B cell (primary cell): ENCODE results near the gene MPL. TPM values are rescaled to one million over a fixed set of nuclear protein-coding genes. Genes with fewer than 3 reads are reported as not detected.

Source experiments
- ATAC-seq: fragments of 200-7000 bp; cut with Tn5 transposase; one replicate; pipeline ENCODE4 v1.10.0; 2021; ENCODE audit warnings: low read depth, mild to moderate bottlenecking, moderate number of reproducible peaks, moderate library complexity
- CTCF ChIA-PET: fragments of 350-600 bp; sonication (Branson Sonifier 250); formaldehyde crosslinking; loops from one replicate; lab custom pipeline; 2021; ENCODE audit warnings: antibody characterized with exemption, inconsistent platforms; lab: Charles Lee
- POLR2A ChIA-PET: fragments of 350-600 bp; sonication (Branson Sonifier 250); formaldehyde crosslinking; loops from one replicate; lab custom pipeline; 2021; ENCODE audit warnings: antibody characterized with exemption; lab: Charles Lee
- DNase-seq: peaks from one replicate; pipeline ENCODE4 v3.0.0; 2013
- H2AFZ ChIP-seq: 2 replicates; pipeline ENCODE4 v1.6.1; 2012; ENCODE audit warnings: mild to moderate bottlenecking, low read depth, low read length; ENCODE audit not compliant: insufficient read depth, poor library complexity, severe bottlenecking
- H3K27ac ChIP-seq, 2 donors: 1 replicate in 1 of 2; 2 replicates in 1 of 2; pipeline ENCODE4 v1.5.1; 2012 to 2013; ENCODE audit warnings: low read length in 2 of 2, mild to moderate bottlenecking in 2 of 2, moderate library complexity in 1 of 2
- H3K27me3 ChIP-seq, 4 experiments: fragments of 200-600 bp in 1 of 4; sonication (generic) in 1 of 4; replicated peaks in 1 of 4; 1 replicate in 2 of 4; 2 replicates in 2 of 4; pipeline versions ENCODE4 v1.6.1 to v1.7.0; 2013 to 2016; ENCODE audit warnings: low read length in 3 of 4, mild to moderate bottlenecking in 2 of 4, mixed read lengths in 1 of 4, moderate library complexity in 1 of 4; ENCODE audit not compliant: insufficient read depth in 4 of 4, control insufficient read depth in 3 of 4; ENCODE audit errors: control extremely low read depth in 1 of 4
- H3K36me3 ChIP-seq, 2 experiments: replicated peaks in 1 of 2; 1 replicate in 1 of 2; 2 replicates in 1 of 2; pipeline versions ENCODE4 v1.6.1 to v1.7.1; 2013; ENCODE audit warnings: low read length in 1 of 2; ENCODE audit not compliant: insufficient read depth in 2 of 2, control insufficient read depth in 1 of 2; ENCODE audit errors: control extremely low read depth in 1 of 2, extremely low read depth in 1 of 2
- H3K4me1 ChIP-seq, 2 donors: fragments of 200-600 bp in 1 of 2; sonication (generic) in 1 of 2; 1 replicate in 1 of 2; 2 replicates in 1 of 2; pipeline versions ENCODE4 v1.5.1 to v1.6.1; 2013 to 2017; ENCODE audit warnings: low read length in 2 of 2; ENCODE audit not compliant: control insufficient read depth in 2 of 2, insufficient read depth in 2 of 2
- H3K4me2 ChIP-seq: replicated peaks from 2 replicates; pipeline ENCODE3; 2012; ENCODE audit warnings: mild to moderate bottlenecking, low read depth, low read length; ENCODE audit not compliant: poor library complexity, severe bottlenecking
- H3K4me3 ChIP-seq, 5 experiments: fragments of 200-600 bp in 1 of 5; sonication (generic) in 1 of 5; 1 replicate in 3 of 5; 2 replicates in 2 of 5; pipeline versions ENCODE4 v1.5.1 to v1.7.0; 2011 to 2016; ENCODE audit warnings: low read length in 4 of 5, mild to moderate bottlenecking in 4 of 5, low read depth in 2 of 5, control low read depth in 1 of 5, moderate library complexity in 1 of 5; ENCODE audit not compliant: insufficient read depth in 1 of 5; ENCODE audit errors: control extremely low read depth in 1 of 5, extremely low read depth in 1 of 5
- H3K79me2 ChIP-seq: fragments of 200-600 bp; sonication (generic); one replicate; pipeline ENCODE4 v1.6.0; 2016; ENCODE audit warnings: low read length; ENCODE audit not compliant: control insufficient read depth, insufficient read depth
- H3K9ac ChIP-seq: fragments of 200-600 bp; sonication (generic); 2 replicates; pipeline ENCODE4 v1.6.1; 2017; ENCODE audit warnings: mild to moderate bottlenecking, low read length, moderate library complexity
- H3K9me3 ChIP-seq, 3 donors: one replicate each; pipeline versions ENCODE4 v1.6.1 to v1.7.1; 2013; ENCODE audit warnings: low read length in 2 of 3; ENCODE audit not compliant: control insufficient read depth in 2 of 3, insufficient read depth in 1 of 3; ENCODE audit errors: control extremely low read depth in 1 of 3
- H4K20me1 ChIP-seq: 2 replicates; pipeline ENCODE4 v1.6.0; 2012; ENCODE audit warnings: mild to moderate bottlenecking, low read length; ENCODE audit not compliant: insufficient read depth, control insufficient read depth, poor library complexity, severe bottlenecking
- H3K27ac Mint-ChIP-seq: one replicate; pipeline ENCODE4 v1.8.0; 2021; ENCODE audit warnings: mixed read lengths
- H3K27me3 Mint-ChIP-seq: one replicate; pipeline ENCODE4 v1.8.0; 2021; ENCODE audit warnings: mixed read lengths
- H3K4me1 Mint-ChIP-seq: one replicate; pipeline ENCODE4 v1.8.0; 2021; ENCODE audit warnings: mixed read lengths
- H3K4me3 Mint-ChIP-seq: one replicate; pipeline ENCODE4 v1.8.0; 2021; ENCODE audit warnings: mixed read lengths
- H3K9me3 Mint-ChIP-seq: one replicate; pipeline ENCODE4 v1.8.0; 2022; ENCODE audit warnings: mixed read lengths; ENCODE audit not compliant: insufficient read depth
- EZH2 ChIP-seq: IDR thresholded peaks from 2 replicates; pipeline ENCODE4 v1.6.1; 2012; ENCODE audit warnings: borderline replicate concordance, low read depth, mild to moderate bottlenecking, moderate library complexity, low read length; ENCODE audit not compliant: insufficient read depth, poor library complexity, severe bottlenecking
- WGBS: methylation state at CpG from one replicate; pipeline ENCODE4 v1.1.5; 2013; ENCODE audit warnings: missing lambda C conversion rate; ENCODE audit not compliant: insufficient coverage; 5-methylcytosine and 5-hydroxymethylcytosine counted together
- intact Hi-C: fragments of 100-400 bp; cut with micrococcal nuclease; formaldehyde crosslinking; loops from one replicate; pipeline ENCODE4 v1.10.0; 2022
- polyA plus RNA-seq: library from polyadenylated mRNA; depleted of rRNA; stranded (reverse); fragments of >200 nt; gene quantifications from 2 replicates; pipeline ENCODE4 v1.2.3, GENCODE V29; 2012
- total RNA-seq, 2 donors: library from RNA; stranded (reverse); fragments of 120-200 nt in 1 of 2; gene quantifications; 1 replicate in 1 of 2; 2 replicates in 1 of 2; pipeline versions ENCODE4 v1.2.3 to v1.2.4, GENCODE V29; 2013 to 2022
- TF ChIP-seq, protein P1 (sequence below): fragments of 200-600 bp; IDR thresholded peaks from one replicate; pipeline ENCODE4 v1.8.0; 2022; ENCODE audit warnings: antibody characterized with exemption, mild to moderate bottlenecking

The MPL gene
- total and polyA plus RNA-seq, 2 donors (not counting 1 experiment from before 2014, with no cell fraction given): not detected

GRCh38 chr1:43373066-43373940 is 35.7 kb downstream of the MPL start:
- Mint-ChIP-seq H3K9me3 (no peaks in the 10 kb centered on the region), H3K27me3 (no peaks in the 10 kb centered on the region), H3K4me3 (no peak overlapping the region), H3K4me1 (peaks cover 20% of the 10 kb centered on the region), H3K27ac (no peak overlapping the region)
- H3K36me3 ChIP-seq: no peaks in the 10 kb centered on the region
- H3K4me2 ChIP-seq: no peak overlapping the region
- ChIA-PET POLR2A (no interaction called here), CTCF (no interaction called here)
- DNase-seq: no peak
- H3K9me3 ChIP-seq: no peaks in the 10 kb centered on the region
- H4K20me1 ChIP-seq: peaks cover 9% of the 10 kb centered on the region
- no peak for ATAC-seq
- H3K27me3 ChIP-seq: no peaks in the 10 kb centered on the region
- intact Hi-C loops: no loop called here
- H2AFZ ChIP-seq: no peak overlapping the region
- peaks cover 24% of the 10 kb centered on the region for H3K79me2 ChIP-seq
- TF ChIP-seq EZH2: no peak
- TF ChIP-seq, protein P1, sequence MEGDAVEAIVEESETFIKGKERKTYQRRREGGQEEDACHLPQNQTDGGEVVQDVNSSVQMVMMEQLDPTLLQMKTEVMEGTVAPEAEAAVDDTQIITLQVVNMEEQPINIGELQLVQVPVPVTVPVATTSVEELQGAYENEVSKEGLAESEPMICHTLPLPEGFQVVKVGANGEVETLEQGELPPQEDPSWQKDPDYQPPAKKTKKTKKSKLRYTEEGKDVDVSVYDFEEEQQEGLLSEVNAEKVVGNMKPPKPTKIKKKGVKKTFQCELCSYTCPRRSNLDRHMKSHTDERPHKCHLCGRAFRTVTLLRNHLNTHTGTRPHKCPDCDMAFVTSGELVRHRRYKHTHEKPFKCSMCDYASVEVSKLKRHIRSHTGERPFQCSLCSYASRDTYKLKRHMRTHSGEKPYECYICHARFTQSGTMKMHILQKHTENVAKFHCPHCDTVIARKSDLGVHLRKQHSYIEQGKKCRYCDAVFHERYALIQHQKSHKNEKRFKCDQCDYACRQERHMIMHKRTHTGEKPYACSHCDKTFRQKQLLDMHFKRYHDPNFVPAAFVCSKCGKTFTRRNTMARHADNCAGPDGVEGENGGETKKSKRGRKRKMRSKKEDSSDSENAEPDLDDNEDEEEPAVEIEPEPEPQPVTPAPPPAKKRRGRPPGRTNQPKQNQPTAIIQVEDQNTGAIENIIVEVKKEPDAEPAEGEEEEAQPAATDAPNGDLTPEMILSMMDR: no peak
- no peak overlapping the region for H3K27ac ChIP-seq
- WGBS: 100% methylated on average over 1 of the region's 4 CpGs
- no peak overlapping the region for H3K4me3 ChIP-seq
- H3K4me1 ChIP-seq: peaks cover 6 to 9% of the 10 kb centered on the region in 2 donors
- no peak overlapping the region for H3K9ac ChIP-seq

- H3K79me2 ChIP-seq: peaks cover 3% of the 10 kb centered on the region
- H3K4me3 ChIP-seq: no peak overlapping the region
- peaks cover 0 to 5% of the 10 kb centered on the region in 2 experiments for H3K36me3 ChIP-seq
- POLR2A ChIA-PET: interaction anchor here (0.6 to 0.7 kb wide), 3 partner anchors 18 to 441 kb away, joined by 3 to 4 read pairs (median 3); partner anchors contain the start of gene CDC20
- no peaks in the 10 kb centered on the region for H3K9me3 ChIP-seq
- no peak overlapping the region for H3K27ac ChIP-seq
- TF ChIP-seq, protein P1: no peak
- TF ChIP-seq EZH2: no peak
- DNase-seq (no peak), ATAC-seq (no peak)
- H3K4me1 Mint-ChIP-seq: no peaks in the 10 kb centered on the region
- no peaks in the 10 kb centered on the region for H3K27me3 Mint-ChIP-seq
- no peaks in the 10 kb centered on the region for H3K27me3 ChIP-seq
- no peak overlapping the region for H3K9ac ChIP-seq
- CTCF ChIA-PET: interaction anchor here (1.1 to 1.5 kb wide), 3 partner anchors 38 to 150 kb away, joined by 3 to 4 read pairs (median 3); no protein-coding TSS in a partner anchor
- H3K4me1 ChIP-seq: no peaks in the 10 kb centered on the region
- intact Hi-C loops: no loop called here
- H3K9me3 Mint-ChIP-seq: no peaks in the 10 kb centered on the region
- H3K4me2 ChIP-seq: no peak overlapping the region
- no peak overlapping the region for H3K27ac Mint-ChIP-seq
- peaks cover 3% of the 10 kb centered on the region for H4K20me1 ChIP-seq
- 87% methylated on average over 3 of the region's 7 CpGs for WGBS
- H3K4me3 Mint-ChIP-seq: no peak overlapping the region
- no peak overlapping the region for H2AFZ ChIP-seq
Observed at GRCh38 chr1:43376723-43377235, 39.2 kb downstream of the MPL start.
